ENCODE results near the gene NRXN3. TPM values are rescaled to one million over a fixed set of nuclear protein-coding genes. Genes with fewer than 3 reads are reported as not detected.

NRXN3 gene
- polyA plus RNA-seq, 1 experiment = 1.1 TPM

GRCh38 chr14:78917462-78917861, 747.3 kb downstream of the NRXN3 start:
- no peak overlapping the region for H3K4me3 ChIP-seq (ENCODE audit: low read depth, low read length)
- TF ChIP-seq, protein P1, sequence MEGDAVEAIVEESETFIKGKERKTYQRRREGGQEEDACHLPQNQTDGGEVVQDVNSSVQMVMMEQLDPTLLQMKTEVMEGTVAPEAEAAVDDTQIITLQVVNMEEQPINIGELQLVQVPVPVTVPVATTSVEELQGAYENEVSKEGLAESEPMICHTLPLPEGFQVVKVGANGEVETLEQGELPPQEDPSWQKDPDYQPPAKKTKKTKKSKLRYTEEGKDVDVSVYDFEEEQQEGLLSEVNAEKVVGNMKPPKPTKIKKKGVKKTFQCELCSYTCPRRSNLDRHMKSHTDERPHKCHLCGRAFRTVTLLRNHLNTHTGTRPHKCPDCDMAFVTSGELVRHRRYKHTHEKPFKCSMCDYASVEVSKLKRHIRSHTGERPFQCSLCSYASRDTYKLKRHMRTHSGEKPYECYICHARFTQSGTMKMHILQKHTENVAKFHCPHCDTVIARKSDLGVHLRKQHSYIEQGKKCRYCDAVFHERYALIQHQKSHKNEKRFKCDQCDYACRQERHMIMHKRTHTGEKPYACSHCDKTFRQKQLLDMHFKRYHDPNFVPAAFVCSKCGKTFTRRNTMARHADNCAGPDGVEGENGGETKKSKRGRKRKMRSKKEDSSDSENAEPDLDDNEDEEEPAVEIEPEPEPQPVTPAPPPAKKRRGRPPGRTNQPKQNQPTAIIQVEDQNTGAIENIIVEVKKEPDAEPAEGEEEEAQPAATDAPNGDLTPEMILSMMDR (IDR thresholded peaks at IDR 0.05; ENCODE audit: low read depth, low read length) = no peak
- peaks cover 3% of the 10 kb centered on the region for H3K27me3 ChIP-seq (ENCODE audit: control insufficient read depth, insufficient read depth, low read length)
- ChIA-PET CTCF (no interaction called here), POLR2A (no interaction called here)
- no peaks in the 10 kb centered on the region for H3K9me3 ChIP-seq (ENCODE audit: control insufficient read depth, insufficient read depth, low read length)
- no peak for DNase-seq (ENCODE audit: low read depth, low spot score)
- H3K27ac ChIP-seq (ENCODE audit: low read depth, low read length) = no peak overlapping the region

DNA sequence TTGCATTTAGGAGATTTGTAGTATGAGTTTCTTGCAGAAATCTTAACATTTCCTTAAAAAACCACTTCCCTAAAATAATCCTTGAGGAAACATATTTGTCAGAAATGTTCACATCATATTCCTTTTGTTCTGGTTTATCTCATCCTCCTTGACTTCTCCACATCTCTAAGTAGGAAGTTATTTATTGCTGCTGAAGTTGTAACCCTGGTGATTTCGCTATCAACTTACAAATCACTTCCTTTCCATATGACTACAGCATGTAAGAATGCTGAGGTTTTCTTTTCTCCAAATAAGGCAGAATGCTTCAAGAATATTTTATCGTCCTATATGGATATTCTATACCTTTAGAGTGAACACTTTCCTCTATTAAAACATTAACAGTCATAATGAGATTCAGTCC, 751.7 kb downstream of the NRXN3 start:
- POLR2A ChIA-PET = no interaction called here
- TF ChIP-seq, protein P1 (IDR thresholded peaks at IDR 0.05; ENCODE audit: low read depth, low read length) = no peak
- Histone ChIP-seq H3K27me3 (ENCODE audit: control insufficient read depth, insufficient read depth, low read length) (no peaks in the 10 kb centered on the region), H3K4me3 (ENCODE audit: low read depth, low read length) (no peak overlapping the region), H3K27ac (ENCODE audit: low read depth, low read length) (no peak overlapping the region), H3K9me3 (ENCODE audit: control insufficient read depth, insufficient read depth, low read length) (no peaks in the 10 kb centered on the region)
- DNase-seq (ENCODE audit: low read depth, low spot score) = peak; percentile 49
- CTCF ChIA-PET = interaction anchor here (3.0 kb wide), 1 partner anchor 12 kb away, joined by 25 read pairs; no protein-coding TSS in a partner anchor

DNA sequence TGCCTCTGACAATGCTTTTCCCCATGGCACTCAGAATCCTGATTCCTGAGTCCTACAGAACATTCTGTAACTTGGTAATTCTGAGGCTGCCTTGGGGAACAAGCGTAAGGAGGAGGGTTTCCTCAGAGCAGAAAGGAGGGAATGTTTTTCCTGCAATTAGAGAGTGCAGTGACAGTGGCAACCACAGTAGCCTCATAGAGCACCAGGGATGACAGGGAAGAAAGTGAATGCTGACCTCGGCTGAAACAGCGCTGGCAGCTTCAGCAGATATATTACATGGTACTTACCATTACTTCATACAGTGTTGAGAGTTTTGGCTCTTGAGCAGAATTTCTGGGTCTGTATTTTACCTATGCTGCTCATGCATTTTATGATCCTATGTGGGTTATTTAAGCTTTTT, 757.1 kb downstream of the NRXN3 start:
- TF ChIP-seq, protein P1 (IDR thresholded peaks at IDR 0.05; ENCODE audit: low read depth, low read length) = no peak
- CTCF ChIA-PET = no interaction called here
- H3K4me3 ChIP-seq (ENCODE audit: low read depth, low read length) = no peak overlapping the region
- H3K27me3 ChIP-seq (ENCODE audit: control insufficient read depth, insufficient read depth, low read length) = no peaks in the 10 kb centered on the region
- H3K9me3 ChIP-seq (ENCODE audit: control insufficient read depth, insufficient read depth, low read length) = no peaks in the 10 kb centered on the region
- H3K27ac ChIP-seq (ENCODE audit: low read depth, low read length) = no peak overlapping the region
- POLR2A ChIA-PET = no interaction called here
- no peak for DNase-seq (ENCODE audit: low read depth, low spot score)

- TF ChIP-seq, protein P1 (IDR thresholded peaks at IDR 0.05; ENCODE audit: low read depth, low read length) = no peak
- H3K4me3 ChIP-seq (ENCODE audit: low read depth, low read length) = no peak overlapping the region
- ChIA-PET CTCF (interaction anchor here (0.7 to 3.2 kb wide), 14 partner anchors 9 to 1930 kb away, joined by 3 to 45 read pairs (median 12); no protein-coding TSS in a partner anchor), POLR2A (no interaction called here)
- H3K9me3 ChIP-seq (ENCODE audit: control insufficient read depth, insufficient read depth, low read length) = no peaks in the 10 kb centered on the region
- no peak for DNase-seq (ENCODE audit: low read depth, low spot score)
- H3K27ac ChIP-seq (ENCODE audit: low read depth, low read length) = no peak overlapping the region
- H3K27me3 ChIP-seq (ENCODE audit: control insufficient read depth, insufficient read depth, low read length) = no peaks in the 10 kb centered on the region
Measured at GRCh38 chr14:78933166-78933565, 763.0 kb downstream of the NRXN3 start.

- ChIA-PET CTCF (interaction anchor here (0.6 to 3.2 kb wide), 81 partner anchors 9 to 2000 kb away, joined by 3 to 45 read pairs (median 4); no protein-coding TSS in a partner anchor), POLR2A (interaction anchor here (0.7 kb wide), 1 partner anchor 393 kb away, joined by 3 read pairs; no protein-coding TSS in a partner anchor)
- peak; percentile 18 for DNase-seq (ENCODE audit: low read depth, low spot score)
- TF ChIP-seq, protein P1 (IDR thresholded peaks at IDR 0.05; ENCODE audit: low read depth, low read length) = peak; percentile 59
- Histone ChIP-seq H3K9me3 (ENCODE audit: control insufficient read depth, insufficient read depth, low read length) (no peaks in the 10 kb centered on the region), H3K4me3 (ENCODE audit: low read depth, low read length) (no peak overlapping the region), H3K27ac (ENCODE audit: low read depth, low read length) (no peak overlapping the region), H3K27me3 (ENCODE audit: control insufficient read depth, insufficient read depth, low read length) (no peaks in the 10 kb centered on the region)
Measured at GRCh38 chr14:78933948-78934524, 763.9 kb downstream of the NRXN3 start.

Data from AG04450 (cell line).